ENCODE results near the gene GCNT1.

The GCNT1 gene

DNA sequence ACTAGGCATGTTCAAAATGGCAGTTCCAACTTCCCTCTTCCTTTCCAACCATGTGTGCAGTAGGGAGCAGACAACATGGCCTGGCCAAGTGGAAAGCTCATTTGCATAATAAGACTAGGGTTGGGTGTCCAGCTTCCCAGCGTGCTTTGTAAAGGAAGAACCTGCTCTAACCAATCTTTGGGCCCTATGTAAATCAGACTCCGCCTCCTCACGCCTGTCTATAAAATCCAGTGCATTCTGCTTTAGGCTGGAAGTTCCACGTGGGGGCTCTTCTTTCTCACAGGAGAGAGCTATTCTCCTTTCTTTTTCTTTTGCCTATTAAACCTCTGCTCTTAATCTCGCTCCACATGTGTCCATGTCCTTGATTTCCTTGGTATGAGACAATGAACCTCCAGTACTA lies 83.4 kb downstream of the GCNT1 start:
- DNase-seq, result no peak

DNA sequence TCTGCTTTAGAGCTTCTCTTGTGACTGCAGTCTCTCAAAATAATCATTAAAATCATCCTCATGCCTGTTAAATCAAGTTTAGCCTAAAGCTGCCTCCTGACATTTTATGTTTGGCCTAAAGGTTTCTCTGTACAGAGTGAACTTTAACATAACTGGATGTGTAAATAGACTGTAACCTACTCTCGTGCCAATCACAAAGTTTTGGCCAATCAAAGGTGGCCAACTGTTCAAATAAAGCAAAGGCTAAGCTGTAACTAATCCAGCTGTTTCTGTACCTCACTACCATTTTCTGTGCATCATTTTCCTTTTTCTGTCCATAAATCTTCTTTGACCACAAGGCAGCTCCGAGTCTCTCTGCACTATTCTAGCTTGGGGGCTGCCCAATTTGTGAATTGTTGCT lies 86.2 kb downstream of the GCNT1 start:
- DNase-seq, result no peak

DNA sequence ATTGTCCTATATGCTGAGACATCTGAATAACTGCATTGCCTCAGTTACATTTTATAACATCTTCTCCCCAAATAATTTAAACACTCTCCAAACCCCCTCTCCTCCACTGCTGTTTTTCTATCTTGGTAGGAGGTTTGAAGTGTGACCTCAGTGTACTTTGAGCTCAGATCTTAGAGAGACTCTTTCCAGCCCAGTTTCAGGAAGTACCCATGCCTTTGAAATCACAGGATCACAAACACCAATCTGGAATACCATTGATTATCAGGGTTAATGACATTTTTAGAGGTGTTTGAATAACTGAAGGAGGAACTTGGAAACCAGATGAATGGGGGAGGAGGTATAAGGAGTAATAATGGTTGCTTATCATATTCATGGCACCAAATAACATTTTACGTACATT lies 93.2 kb downstream of the GCNT1 start:
- DNase-seq, result no peak

DNA sequence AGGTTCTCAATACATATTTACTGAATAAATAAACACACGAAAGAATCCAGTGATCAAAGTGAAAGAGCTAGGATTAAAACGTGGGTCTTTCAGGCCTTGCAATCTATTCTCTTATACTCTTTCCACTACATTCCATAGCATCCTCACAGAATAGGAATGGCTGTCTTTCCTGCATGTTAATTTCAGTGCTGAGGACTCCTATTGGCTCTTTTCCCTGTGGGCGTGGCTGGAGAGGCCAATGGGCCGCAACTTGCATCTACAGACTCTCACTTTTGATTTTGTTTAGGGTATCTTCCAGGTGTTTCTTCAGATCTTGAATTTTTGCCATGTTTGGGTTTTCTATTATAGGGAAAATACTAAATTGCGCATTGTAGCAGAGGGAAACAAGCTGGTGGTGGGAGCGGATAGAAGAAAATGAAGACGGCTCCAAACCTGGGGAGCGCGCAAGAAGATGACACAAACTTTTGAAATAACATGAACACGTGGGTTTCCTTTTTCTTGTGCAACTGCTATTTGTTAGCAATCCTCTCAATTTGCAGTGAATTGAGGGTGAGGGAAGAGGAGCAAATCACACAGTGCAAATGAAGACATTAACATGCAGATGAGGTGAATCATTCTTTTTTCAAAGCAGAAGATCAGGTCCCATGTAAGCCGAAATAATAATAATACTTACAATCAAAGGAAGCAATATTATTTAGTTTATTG lies 93.9 kb downstream of the GCNT1 start:
- DNase-seq, result no peak

DNA sequence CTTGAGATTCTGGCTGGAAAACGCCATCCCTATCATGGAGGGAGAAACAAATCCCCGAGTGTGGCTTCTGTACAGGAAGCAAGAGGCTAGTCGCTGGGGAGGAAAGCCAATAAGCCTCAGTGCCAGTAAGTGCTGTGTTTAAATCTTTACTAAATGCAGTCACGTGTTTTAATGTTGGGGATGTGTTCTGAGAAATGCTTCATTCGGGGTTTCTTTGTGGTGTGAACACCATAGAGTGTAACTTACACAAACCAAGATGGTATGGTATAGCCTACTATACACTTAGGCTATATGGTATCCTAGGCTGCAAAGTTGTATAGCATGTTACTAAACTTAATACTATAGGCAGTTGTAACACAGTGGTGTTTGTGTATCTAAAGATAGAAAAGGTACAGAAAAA lies 94.7 kb downstream of the GCNT1 start:
- no peak for DNase-seq
